Neuron (in vitro differentiated cells): ENCODE measurements around the gene CIC.
A peak's percentile ranks its signal among the peaks of the same experiment; 100 is the strongest.
"Not testable (repeated sequence)": the region's sequence is repeated elsewhere in the genome, so short reads cannot be mapped to it uniquely, and the experiment has no call there.

Experiments used
- H2AFZ ChIP-seq: one replicate; pipeline ENCODE4 v1.6.1; 2013; ENCODE audit warnings: low read depth, mild to moderate bottlenecking, inconsistent platforms, low read length, moderate library complexity
- H3K27me3 ChIP-seq: one replicate; pipeline ENCODE4 v1.6.1; 2013; ENCODE audit warnings: low read length; ENCODE audit not compliant: insufficient read depth
- H3K36me3 ChIP-seq: one replicate; pipeline ENCODE4 v1.6.1; 2013; ENCODE audit warnings: low read length; ENCODE audit not compliant: insufficient read depth
- H3K4me1 ChIP-seq: one replicate; pipeline ENCODE4 v1.6.1; 2013; ENCODE audit warnings: low read length; ENCODE audit not compliant: insufficient read depth
- H3K4me3 ChIP-seq: 2 replicates; pipeline ENCODE4 v1.5.1; 2013; ENCODE audit warnings: mild to moderate bottlenecking, low read length, moderate library complexity
- H3K9me3 ChIP-seq: one replicate; pipeline ENCODE4 v1.6.1; 2013; ENCODE audit warnings: low read length

The CIC gene

GRCh38 chr19:42327381-42327780 lies 58.3 kb downstream of the CIC start:
- Histone ChIP-seq H3K36me3 (no peaks in the 10 kb centered on the region), H3K4me1 (peaks cover 16% of the 10 kb centered on the region), H3K27me3 (no peaks in the 10 kb centered on the region), H3K9me3 (no peaks in the 10 kb centered on the region), H3K4me3 (peak overlapping the region; percentile 80), H2AFZ (no peak overlapping the region)

DNA sequence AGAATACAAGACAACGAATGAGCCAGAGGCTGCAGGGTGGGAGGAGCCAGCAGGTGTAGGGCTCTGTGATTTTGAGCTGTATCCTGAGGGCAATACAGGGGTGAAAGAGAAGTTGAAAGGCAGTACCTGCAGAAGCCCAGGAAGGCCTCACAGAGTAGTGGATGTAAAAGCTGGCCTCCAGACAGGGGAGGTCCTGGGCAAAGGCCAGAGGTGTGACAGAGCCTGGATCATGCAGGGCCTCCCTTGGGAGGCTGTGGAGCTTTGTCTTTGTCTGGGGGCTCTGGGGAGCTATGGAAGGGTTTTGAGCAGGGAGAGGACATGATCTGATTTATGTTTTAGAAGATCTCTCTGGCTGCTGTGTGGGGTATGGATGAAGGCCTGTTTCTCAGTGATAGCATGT lies 59.1 kb downstream of the CIC start:
- peaks cover 16% of the 10 kb centered on the region for H3K4me1 ChIP-seq
- no peak overlapping the region for H3K4me3 ChIP-seq
- H3K27me3 ChIP-seq: no peaks in the 10 kb centered on the region
- no peaks in the 10 kb centered on the region for H3K9me3 ChIP-seq
- H3K36me3 ChIP-seq: peaks cover under 1% of the 10 kb centered on the region
- no peak overlapping the region for H2AFZ ChIP-seq

DNA sequence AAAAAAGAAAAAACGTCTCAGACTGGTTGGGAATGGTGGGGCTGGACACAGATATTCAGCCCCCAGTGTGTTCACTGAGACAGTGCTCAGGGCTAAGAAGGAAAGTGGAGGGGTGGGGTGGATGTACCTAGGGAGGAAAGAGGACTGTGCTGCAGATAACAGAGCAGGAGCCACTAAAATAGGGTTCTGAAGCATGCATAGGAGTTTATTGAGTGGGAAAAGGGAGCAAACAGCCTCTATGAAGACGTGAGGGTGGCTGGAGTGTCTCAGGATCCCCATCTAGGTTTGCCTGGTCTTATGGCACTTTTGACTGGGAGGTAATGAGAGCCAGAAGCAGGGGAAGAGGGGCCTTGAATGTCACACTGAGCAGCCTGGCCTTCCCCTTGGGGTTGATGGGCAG lies 59.8 kb downstream of the CIC start:
- no peak overlapping the region for H3K4me3 ChIP-seq
- H3K27me3 ChIP-seq: no peaks in the 10 kb centered on the region
- H2AFZ ChIP-seq: no peak overlapping the region
- peaks cover 16% of the 10 kb centered on the region for H3K4me1 ChIP-seq
- H3K36me3 ChIP-seq: peaks cover 6% of the 10 kb centered on the region
- H3K9me3 ChIP-seq: no peaks in the 10 kb centered on the region

- Histone ChIP-seq H2AFZ (no peak overlapping the region), H3K36me3 (peaks cover 13% of the 10 kb centered on the region), H3K4me3 (no peak overlapping the region), H3K9me3 (no peaks in the 10 kb centered on the region), H3K4me1 (peaks cover 19% of the 10 kb centered on the region), H3K27me3 (no peaks in the 10 kb centered on the region)
Observed at GRCh38 chr19:42330241-42330711, 61.2 kb downstream of the CIC start.

- not testable (repeated sequence) for H3K27me3 ChIP-seq, H3K4me3 ChIP-seq, H2AFZ ChIP-seq, H3K9me3 ChIP-seq
- peaks cover 19% of the 10 kb centered on the region for H3K4me1 ChIP-seq
- H3K36me3 ChIP-seq: peaks cover 23% of the 10 kb centered on the region
Observed at GRCh38 chr19:42331333-42331732, 62.3 kb downstream of the CIC start.

GRCh38 chr19:42332059-42332458 lies 63.0 kb downstream of the CIC start:
- H3K9me3 ChIP-seq: no peaks in the 10 kb centered on the region
- peaks cover 30% of the 10 kb centered on the region for H3K36me3 ChIP-seq
- H3K27me3 ChIP-seq: no peaks in the 10 kb centered on the region
- H2AFZ ChIP-seq: no peak overlapping the region
- peaks cover 11% of the 10 kb centered on the region for H3K4me1 ChIP-seq
- no peak overlapping the region for H3K4me3 ChIP-seq

DNA sequence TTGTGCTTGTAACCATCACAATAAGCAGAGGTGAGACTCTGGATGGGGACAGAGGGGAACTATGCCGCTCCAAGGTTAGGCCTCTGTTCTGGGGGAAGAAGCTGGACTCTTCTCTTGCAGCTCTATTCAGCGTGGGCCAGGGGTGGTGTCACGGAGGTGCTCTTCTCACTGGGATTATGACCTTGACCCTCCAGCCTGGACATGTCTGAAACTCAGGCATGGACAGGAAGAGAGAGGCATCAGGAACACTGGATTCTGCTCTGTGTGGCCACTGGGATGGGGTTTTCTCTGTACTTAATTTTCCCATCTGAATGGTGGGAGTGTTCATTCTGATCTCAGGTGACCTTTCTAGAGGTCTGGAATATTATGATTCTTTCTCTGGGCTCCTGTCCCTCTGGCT lies 64.0 kb downstream of the CIC start:
- H3K4me3 ChIP-seq: no peak overlapping the region
- no peak overlapping the region for H2AFZ ChIP-seq
- H3K9me3 ChIP-seq: no peaks in the 10 kb centered on the region
- peaks cover 6% of the 10 kb centered on the region for H3K4me1 ChIP-seq
- no peaks in the 10 kb centered on the region for H3K27me3 ChIP-seq
- peaks cover 35% of the 10 kb centered on the region for H3K36me3 ChIP-seq

DNA sequence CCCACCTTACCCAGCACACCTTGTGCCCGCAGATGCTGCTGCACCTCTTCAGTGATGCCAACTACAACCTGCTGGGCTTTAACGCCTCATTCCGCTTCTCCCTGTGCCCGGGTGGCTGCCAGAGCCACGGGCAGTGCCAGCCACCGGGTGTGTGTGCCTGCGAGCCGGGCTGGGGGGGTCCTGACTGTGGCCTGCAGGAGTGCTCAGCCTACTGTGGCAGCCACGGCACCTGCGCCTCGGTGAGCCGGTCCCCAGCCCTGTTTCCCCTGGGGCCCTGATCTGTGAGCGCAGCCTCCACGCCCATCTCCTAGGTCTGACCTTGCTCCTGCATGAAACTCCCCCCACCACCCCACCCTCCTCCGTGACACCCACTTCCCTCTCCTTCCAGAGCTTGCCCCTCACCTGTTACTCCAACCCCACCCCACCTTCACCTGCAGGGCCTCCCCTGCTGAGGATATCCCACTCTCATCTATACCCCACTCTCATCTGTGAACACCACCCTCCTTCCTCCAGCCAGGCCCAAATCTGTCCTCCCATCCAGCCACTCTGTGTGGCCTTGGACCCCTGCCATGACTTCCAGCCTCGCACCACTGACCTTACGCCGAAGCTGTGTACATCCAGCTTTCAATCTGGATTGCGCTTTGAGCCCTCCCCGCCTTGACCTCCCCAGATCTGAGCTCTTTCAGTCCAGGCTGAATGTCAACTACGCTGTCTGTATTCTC lies 65.1 kb downstream of the CIC start:
- Histone ChIP-seq H3K9me3 (no peaks in the 10 kb centered on the region), H2AFZ (no peak overlapping the region), H3K36me3 (peaks cover 39% of the 10 kb centered on the region), H3K4me1 (peaks cover 3% of the 10 kb centered on the region), H3K27me3 (no peaks in the 10 kb centered on the region), H3K4me3 (no peak overlapping the region)

- Histone ChIP-seq H3K9me3 (no peaks in the 10 kb centered on the region), H2AFZ (no peak overlapping the region), H3K4me3 (no peak overlapping the region), H3K36me3 (peaks cover 42% of the 10 kb centered on the region), H3K27me3 (no peaks in the 10 kb centered on the region), H3K4me1 (peaks cover 3% of the 10 kb centered on the region)
Observed at GRCh38 chr19:42334697-42335373, 65.8 kb downstream of the CIC start.

- Histone ChIP-seq H3K4me1 (peaks cover 3% of the 10 kb centered on the region), H3K9me3 (no peaks in the 10 kb centered on the region), H2AFZ (no peak overlapping the region), H3K27me3 (no peaks in the 10 kb centered on the region), H3K4me3 (no peak overlapping the region), H3K36me3 (peaks cover 44% of the 10 kb centered on the region)
Observed at GRCh38 chr19:42335374-42335936, 66.4 kb downstream of the CIC start.

- Histone ChIP-seq H3K36me3 (peaks cover 44% of the 10 kb centered on the region), H2AFZ (no peak overlapping the region), H3K4me3 (no peak overlapping the region), H3K4me1 (peaks cover 3% of the 10 kb centered on the region), H3K9me3 (no peaks in the 10 kb centered on the region), H3K27me3 (no peaks in the 10 kb centered on the region)
Observed at GRCh38 chr19:42335971-42336370, 66.9 kb downstream of the CIC start.

GRCh38 chr19:42339126-42339860 lies 70.2 kb downstream of the CIC start:
- not testable (repeated sequence) for H3K4me3 ChIP-seq, H2AFZ ChIP-seq, H3K9me3 ChIP-seq, H3K27me3 ChIP-seq, H3K4me1 ChIP-seq
- H3K36me3 ChIP-seq: peaks cover 56% of the 10 kb centered on the region

DNA sequence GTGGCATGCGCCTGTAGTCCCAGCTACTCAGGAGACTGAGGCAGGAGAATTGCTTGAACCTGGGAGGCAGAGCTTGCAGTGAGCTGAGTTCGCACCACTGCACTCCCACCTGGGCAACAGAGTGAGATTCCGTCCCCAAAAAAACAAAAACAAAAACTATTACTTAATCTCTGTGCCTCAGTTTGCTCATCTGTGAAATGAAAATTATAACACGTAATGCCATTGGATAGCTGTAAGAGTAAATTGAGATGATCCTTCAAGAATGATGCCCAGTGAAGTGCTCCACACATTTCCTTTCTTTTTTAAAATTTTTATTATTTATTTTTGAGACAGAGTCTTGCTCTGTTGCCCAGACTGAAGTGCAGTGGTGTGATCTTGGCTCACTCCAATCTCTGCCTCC lies 70.9 kb downstream of the CIC start:
- H2AFZ ChIP-seq, H3K4me3 ChIP-seq, H3K4me1 ChIP-seq, H3K9me3 ChIP-seq, H3K27me3 ChIP-seq: not testable (repeated sequence)
- H3K36me3 ChIP-seq: peaks cover 59% of the 10 kb centered on the region
